ENCODE results near the gene FIG4. TPM values are rescaled to one million over a fixed set of nuclear protein-coding genes. Genes with fewer than 3 reads are reported as not detected.

FIG4 gene
- polyA plus RNA-seq, 10 donors = 8.7 to 13.3 (median 10.6) TPM

- no peak for DNase-seq
Observed at GRCh38 chr6:109759098-109759955, 68.2 kb downstream of the FIG4 start.

DNA sequence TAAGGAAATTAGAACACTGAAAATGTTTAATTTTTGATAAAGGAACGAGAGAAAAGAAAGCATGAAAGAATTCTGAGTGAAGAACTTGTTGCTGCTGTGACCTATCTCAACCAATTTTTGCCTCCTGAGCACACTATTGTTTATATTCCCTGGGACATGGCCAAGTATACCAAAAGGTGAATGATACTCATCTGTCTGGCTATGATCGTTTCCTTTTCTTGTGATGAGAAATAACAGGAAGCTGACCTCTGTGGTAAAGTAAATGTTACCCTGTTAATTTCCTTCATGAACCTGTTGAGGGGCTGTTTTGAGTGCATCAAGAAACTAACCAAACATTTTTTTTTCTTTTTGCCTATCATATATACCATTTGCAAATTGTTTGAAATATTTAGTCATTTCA, 69.1 kb downstream of the FIG4 start:
- no peak for DNase-seq

DNA sequence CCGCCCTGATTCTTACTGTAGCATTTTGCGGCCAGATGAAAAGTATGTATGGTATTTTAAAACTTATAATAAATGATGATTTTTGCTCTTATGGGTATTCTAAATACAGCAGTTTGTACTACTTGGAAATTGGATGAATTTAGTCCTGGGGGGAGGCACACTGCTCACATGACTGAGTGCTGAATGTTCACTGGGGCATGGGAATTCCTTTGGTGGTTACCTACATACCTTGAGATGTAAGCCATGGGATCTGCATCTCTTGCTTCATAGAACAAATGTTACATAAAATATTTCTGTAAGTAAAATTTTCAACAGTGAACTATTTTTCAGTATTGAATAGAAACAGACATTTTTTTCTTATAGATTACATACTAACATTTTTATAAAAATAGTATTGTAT, 71.1 kb downstream of the FIG4 start:
- no peak for DNase-seq

DNA sequence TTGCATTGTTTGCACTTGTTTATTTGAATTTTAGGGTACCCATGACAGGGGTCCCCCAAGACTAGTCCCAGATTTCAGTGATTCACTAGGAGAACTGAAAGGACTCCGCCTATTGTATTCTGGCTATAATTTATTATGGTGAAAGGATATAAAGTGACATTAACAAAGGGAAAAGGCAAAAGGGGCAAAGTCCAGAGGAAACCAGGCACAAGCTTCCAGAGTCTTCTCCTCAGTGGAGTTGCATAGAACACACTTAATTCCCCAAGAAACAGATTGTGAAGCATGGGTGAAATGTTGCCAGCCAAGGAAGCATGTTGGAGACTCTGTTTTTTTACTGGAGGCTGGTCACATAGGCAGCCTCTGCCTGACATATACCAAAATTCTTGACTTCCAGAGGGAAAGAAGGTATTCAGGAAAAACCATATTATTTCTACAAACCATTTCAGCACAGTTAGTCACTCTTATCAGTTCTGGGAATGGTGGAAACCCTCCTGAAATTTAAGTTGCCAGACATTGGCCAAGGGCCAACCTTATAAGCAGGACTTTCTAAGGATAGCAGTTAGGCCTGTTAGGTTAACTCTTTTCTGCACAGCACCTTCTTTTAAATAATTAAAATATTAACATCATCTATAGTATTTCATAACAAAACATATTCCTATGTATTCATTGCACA, 71.8 kb downstream of the FIG4 start:
- DNase-seq = no peak

GRCh38 chr6:109766167-109766566, 75.1 kb downstream of the FIG4 start:
- no peak for DNase-seq

DNA sequence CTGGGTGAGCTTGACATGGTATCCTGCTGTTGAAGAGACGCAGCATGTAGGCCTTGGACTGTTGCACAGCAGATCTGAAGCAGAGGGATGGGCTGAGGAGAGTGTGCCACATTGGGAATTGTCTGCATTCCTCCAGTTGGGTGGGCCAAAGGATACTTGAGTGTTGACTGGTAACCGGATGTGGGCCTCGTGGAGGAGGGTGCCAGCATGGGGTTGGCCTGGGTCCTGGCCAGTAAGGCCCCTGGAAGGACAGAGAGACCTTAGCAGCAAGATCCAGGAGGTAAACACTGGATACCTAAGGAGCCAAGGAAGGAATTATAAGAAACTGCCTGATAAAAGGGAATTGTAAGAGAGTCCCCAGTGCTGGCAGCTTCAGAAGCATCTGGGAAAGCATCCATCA, 76.9 kb downstream of the FIG4 start:
- no peak for DNase-seq

- DNase-seq = no peak
Observed at GRCh38 chr6:109768485-109768884, 77.4 kb downstream of the FIG4 start.

- no peak for DNase-seq
Observed at GRCh38 chr6:109769213-109769612, 78.1 kb downstream of the FIG4 start.

GRCh38 chr6:109770047-109770446, 79.0 kb downstream of the FIG4 start:
- DNase-seq = no peak

DNA sequence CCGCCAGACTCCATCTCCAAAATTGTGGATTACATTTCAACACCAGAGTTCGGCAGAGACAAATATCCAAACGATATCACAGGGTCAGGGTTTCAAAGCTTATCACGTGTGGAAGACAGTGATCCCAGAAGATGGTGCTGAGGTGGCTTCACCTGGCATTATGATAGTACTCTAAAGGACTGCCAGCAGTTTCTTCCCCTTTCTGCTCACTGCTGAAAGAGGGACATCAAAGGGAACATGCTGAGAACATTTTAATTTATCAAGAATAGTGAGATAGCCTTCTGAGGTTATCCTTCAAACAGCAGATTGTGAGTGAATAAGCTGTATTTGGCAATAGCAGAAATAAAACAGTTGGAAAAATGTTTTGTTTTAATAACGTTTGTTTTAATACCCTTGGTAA, 79.7 kb downstream of the FIG4 start:
- no peak for DNase-seq

DNA sequence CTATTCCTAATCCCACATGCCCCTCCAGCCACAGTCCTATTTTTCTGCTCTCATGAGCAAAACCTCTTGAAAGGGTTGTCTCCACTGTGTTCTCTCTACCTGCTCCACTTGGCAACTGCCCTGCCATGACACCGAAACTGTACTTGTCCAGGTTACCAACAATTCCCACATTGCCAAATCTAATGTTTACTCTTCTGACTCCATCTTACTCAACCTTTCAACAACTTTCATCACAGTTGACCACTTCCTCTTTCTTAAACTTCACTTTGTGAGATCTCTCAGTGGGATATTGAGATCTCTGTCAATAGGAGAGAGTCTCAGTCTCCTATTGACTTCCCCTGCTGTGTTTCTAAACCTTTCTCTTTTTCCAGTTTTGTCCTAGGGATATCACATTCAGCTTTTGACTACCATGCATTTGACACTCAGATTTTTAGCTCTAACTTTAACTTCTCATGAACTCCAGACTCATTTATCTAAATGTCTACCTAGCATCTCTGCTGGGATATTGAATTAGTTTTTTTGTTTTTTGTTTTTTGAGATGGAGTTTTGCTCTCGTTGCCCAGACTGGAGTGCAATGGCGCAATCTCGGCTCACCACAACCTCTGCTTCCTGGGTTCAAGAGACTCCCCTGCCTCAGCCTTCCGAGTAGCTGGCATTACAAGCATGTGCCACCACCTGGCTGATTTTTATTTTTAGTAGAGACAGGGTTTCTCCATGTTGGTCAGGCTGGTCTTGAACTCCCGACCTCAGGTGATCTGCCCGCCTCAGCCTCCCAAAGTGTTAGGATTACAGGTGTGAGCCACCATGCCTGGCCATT, 81.1 kb downstream of the FIG4 start:
- DNase-seq = peak in 1 of 3 donors; percentile 16

GRCh38 chr6:109772883-109773431, 81.9 kb downstream of the FIG4 start:
- DNase-seq = no peak

- DNase-seq = no peak
Observed at GRCh38 chr6:109781001-109781400, 89.9 kb downstream of the FIG4 start.

GRCh38 chr6:109782491-109782999, 91.4 kb downstream of the FIG4 start:
- DNase-seq = no peak

DNA sequence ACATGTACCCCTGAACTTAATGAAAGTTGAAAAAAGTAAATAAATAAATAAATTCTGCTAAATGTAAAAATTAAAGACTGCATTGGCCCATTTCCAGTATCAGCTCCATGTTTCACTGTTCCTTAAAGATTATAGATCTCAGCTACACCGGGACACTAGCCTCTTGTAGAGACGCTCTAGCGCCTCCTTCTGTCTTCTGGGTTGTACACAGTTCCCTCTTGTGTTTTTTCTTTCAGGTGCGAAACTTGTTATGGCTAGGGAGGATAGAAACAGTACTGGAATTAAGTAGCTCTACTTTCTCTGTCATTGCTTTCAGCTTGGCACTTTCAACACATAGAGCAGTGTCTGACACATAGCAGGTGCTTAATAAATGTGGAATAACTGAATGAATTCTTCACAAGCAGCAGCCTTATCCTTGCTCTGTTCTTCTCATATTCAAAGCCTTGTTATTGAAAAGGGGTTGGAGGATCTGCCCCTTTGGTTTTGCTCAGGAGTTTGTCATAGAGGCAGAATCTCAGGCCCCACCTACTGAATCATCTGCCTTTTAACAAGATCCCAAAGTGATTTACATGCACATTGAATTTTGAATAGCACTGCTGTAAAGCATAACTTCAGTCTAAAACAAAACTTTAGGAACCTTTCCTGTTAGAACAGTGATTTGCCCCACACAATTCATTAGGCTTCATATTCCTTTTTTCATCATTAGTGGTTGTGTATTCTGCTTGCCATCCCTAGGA, 92.3 kb downstream of the FIG4 start:
- no peak for DNase-seq

- no peak for DNase-seq
Observed at GRCh38 chr6:109787312-109787711, 96.2 kb downstream of the FIG4 start.

GRCh38 chr6:109788687-109789086, 97.6 kb downstream of the FIG4 start:
- DNase-seq = peak in 2 of 3 donors; percentile 36 to 53

DNA sequence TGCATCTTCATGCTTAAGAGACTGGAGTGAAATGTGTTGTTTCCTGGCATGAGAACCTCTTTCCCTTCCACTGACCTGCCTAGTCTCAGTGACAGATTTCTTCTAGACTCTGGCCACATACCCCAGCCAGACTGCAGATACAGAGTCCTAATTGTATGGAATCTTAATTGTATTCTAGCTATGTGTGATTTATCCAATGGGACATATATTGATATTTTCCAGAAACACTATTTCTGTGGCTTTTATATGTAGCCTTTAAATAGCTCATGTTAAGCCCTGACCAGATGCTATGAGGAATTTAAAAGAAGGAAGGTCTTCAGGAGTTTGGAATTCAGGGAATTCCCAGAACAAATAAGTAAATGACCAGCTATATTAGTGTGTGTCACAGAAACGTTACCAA, 99.0 kb downstream of the FIG4 start:
- DNase-seq = peak; percentile 21 to 49 (median 34)

GRCh38 chr6:109791301-109791700, 100.2 kb downstream of the FIG4 start:
- peak in 1 of 3 donors; percentile 20 for DNase-seq

DNA sequence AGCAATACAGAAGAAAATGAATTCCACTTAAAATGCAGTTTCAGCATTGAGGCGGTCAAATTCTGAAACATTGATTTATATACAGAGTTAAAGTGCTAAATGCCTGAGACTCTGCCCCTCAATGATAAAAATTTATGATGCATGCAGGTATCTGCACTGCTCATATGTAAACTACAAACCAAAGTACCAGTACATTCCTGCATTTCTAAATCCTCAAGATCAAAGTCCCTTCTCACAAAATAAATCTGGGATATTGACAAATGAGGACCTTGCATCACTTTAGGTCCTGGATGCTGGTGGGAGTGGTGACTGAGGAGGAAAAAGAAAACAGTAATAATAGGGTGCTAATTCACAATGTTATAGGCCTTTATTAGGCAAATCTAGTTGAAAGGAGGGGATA, 101.9 kb downstream of the FIG4 start:
- no peak for DNase-seq

DNA sequence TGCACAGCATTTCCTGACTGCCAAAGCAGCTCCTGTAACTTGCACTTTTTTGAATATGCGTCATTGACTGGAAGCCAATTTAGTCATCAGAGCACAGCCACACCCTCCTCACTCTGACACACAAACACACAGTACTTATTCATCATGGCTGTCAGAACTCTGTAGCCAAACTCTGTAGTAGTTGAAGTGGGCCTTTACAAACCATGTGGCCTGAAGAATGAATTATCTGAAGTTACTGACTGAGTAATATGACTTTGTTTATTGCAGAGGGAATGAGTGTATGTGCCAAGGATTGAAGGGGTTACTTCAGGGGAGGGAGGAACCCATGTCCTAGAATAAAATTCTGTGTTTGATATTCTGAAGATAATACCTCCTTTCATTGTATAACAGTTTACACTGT, 102.7 kb downstream of the FIG4 start:
- peak; percentile 65 to 90 (median 67) for DNase-seq
